OCI-LY7 (cell line): ENCODE data around the gene DENND2D. TPM values are rescaled to one million over a fixed set of nuclear protein-coding genes. Genes with fewer than 3 reads are reported as not detected.

Source experiments
- BruUV-seq: library from RNA; stranded (reverse); fragments of 400-500 nt; replicated peaks from 2 replicates; lab custom pipeline; 2021; lab: Mats Ljungman, UMichigan
- CTCF ChIA-PET: fragments of 300-600 bp; sonication (Branson Sonifier 250); formaldehyde crosslinking; loops from one replicate; lab custom pipeline; 2022; ENCODE audit warnings: antibody characterized with exemption; ENCODE audit not compliant: unreplicated experiment; lab: Charles Lee
- POLR2A ChIA-PET: fragments of 300-600 bp; sonication (Branson Sonifier 250); formaldehyde crosslinking; loops from one replicate; lab custom pipeline; 2022; ENCODE audit warnings: antibody characterized with exemption; lab: Charles Lee
- DNase-seq: peaks from one replicate; pipeline ENCODE4 v3.0.0-alpha.2; 2015; ENCODE audit warnings: low spot score
- H2AFZ ChIP-seq: fragments of 200-600 bp; sonication (generic), shearing (Covaris generic); 2 replicates; pipeline ENCODE4 v1.6.1; 2014; ENCODE audit warnings: mild to moderate bottlenecking, antibody characterized with exemption, low read length, moderate library complexity
- H3K27ac ChIP-seq: fragments of 200-600 bp; sonication (generic); 2 replicates; pipeline ENCODE4 v1.5.1; 2014; ENCODE audit warnings: mixed run types, low read depth, mild to moderate bottlenecking, moderate library complexity, low read length, inconsistent platforms; ENCODE audit not compliant: poor library complexity, severe bottlenecking
- H3K36me3 ChIP-seq: fragments of 200-600 bp; sonication (generic); 2 replicates; pipeline ENCODE4 v1.6.1; 2014; ENCODE audit warnings: mild to moderate bottlenecking, antibody characterized with exemption, low read length, moderate library complexity, mixed read lengths; ENCODE audit not compliant: insufficient read depth
- H3K4me1 ChIP-seq: fragments of 200-600 bp; sonication (generic); 2 replicates; pipeline ENCODE4 v1.5.1; 2014; ENCODE audit warnings: mild to moderate bottlenecking, low read length; ENCODE audit not compliant: insufficient read depth, poor library complexity, severe bottlenecking
- H3K4me2 ChIP-seq: fragments of 200-600 bp; sonication (generic); 2 replicates; pipeline ENCODE4 v1.6.1; 2014; ENCODE audit warnings: mild to moderate bottlenecking, low read length
- H3K4me3 ChIP-seq: fragments of 200-600 bp; sonication (generic); 2 replicates; pipeline ENCODE4 v1.5.1; 2014; ENCODE audit warnings: mild to moderate bottlenecking, low read depth, low read length; ENCODE audit not compliant: poor library complexity, severe bottlenecking
- H3K79me2 ChIP-seq: fragments of 200-600 bp; sonication (generic); 2 replicates; pipeline ENCODE4 v1.6.1; 2016; ENCODE audit warnings: low read depth, mild to moderate bottlenecking, low read length, moderate library complexity, mixed read lengths; ENCODE audit not compliant: insufficient read depth
- H3K9me2 ChIP-seq: fragments of 200-600 bp; sonication (generic); 2 replicates; pipeline ENCODE4 v1.6.1; 2016; ENCODE audit warnings: mild to moderate bottlenecking, low read length, mixed read lengths; ENCODE audit not compliant: insufficient read depth
- H3K9me3 ChIP-seq: fragments of 200-600 bp; sonication (generic); 2 replicates; pipeline ENCODE4 v1.6.1; 2014; ENCODE audit warnings: mild to moderate bottlenecking, mixed run types, low read length, mixed read lengths
- H4K20me1 ChIP-seq: fragments of 200-600 bp; sonication (generic); 2 replicates; pipeline ENCODE4 v1.6.1; 2014; ENCODE audit warnings: mild to moderate bottlenecking, antibody characterized with exemption, low read length, moderate library complexity, mixed read lengths; ENCODE audit not compliant: insufficient read depth
- CTCF ChIP-seq: fragments of 200-600 bp; sonication (generic); conservative IDR thresholded peaks from 2 replicates; pipeline ENCODE4 v1.5.1; 2014; ENCODE audit warnings: mild to moderate bottlenecking, antibody characterized with exemption, low read length, moderate library complexity, mixed read lengths
- EZH2phosphoT487 ChIP-seq: fragments of 200-600 bp; sonication (generic); IDR thresholded peaks from 2 replicates; pipeline ENCODE4 v1.6.1; 2018; ENCODE audit warnings: low read depth, borderline replicate concordance, mild to moderate bottlenecking, mixed run types, antibody characterized with exemption, low read length, moderate library complexity, mixed read lengths
- intact Hi-C: fragments of 100-400 bp; cut with micrococcal nuclease; formaldehyde crosslinking; loops from one replicate; pipeline ENCODE4 v1.10.0; 2022; ENCODE audit not compliant: unreplicated experiment
- total RNA-seq, 2 experiments: library from RNA; depleted of rRNA in 1 of 2; stranded (reverse); fragments of >200 nt in 1 of 2; shearing (Covaris generic) in 1 of 2; gene quantifications; 2 replicates each; pipeline ENCODE4 v1.2.3, GENCODE V29; 2014 to 2022

The DENND2D gene
- total RNA-seq, 2 experiments from 2014 or later: 9.8 to 39.9 TPM

GRCh38 chr1:111236379-111236778, 35.9 kb upstream of the DENND2D start:
- ChIA-PET CTCF (no interaction called here), POLR2A (interaction anchor here (0.6 kb wide), 2 partner anchors 8 to 454 kb away, joined by 3 read pairs; no protein-coding TSS in a partner anchor)
- H3K36me3 ChIP-seq: peaks cover 43% of the 10 kb centered on the region
- H3K9me3 ChIP-seq: no peaks in the 10 kb centered on the region
- no peak overlapping the region for H2AFZ ChIP-seq
- no peaks in the 10 kb centered on the region for H4K20me1 ChIP-seq
- intact Hi-C loops: no loop called here
- no peak overlapping the region for H3K27ac ChIP-seq
- H3K4me2 ChIP-seq: no peak overlapping the region
- H3K9me2 ChIP-seq: no peaks in the 10 kb centered on the region
- H3K4me3 ChIP-seq: no peak overlapping the region
- BruUV-seq: no TSS peak
- TF ChIP-seq EZH2phosphoT487: no peak
- no peak for TF ChIP-seq CTCF
- peaks cover 6% of the 10 kb centered on the region for H3K4me1 ChIP-seq
- DNase-seq: no peak
- no peaks in the 10 kb centered on the region for H3K79me2 ChIP-seq

- H3K9me3 ChIP-seq: no peaks in the 10 kb centered on the region
- ChIA-PET CTCF (no interaction called here), POLR2A (no interaction called here)
- peaks cover 37% of the 10 kb centered on the region for H3K36me3 ChIP-seq
- no peak overlapping the region for H3K4me2 ChIP-seq
- peaks cover 15% of the 10 kb centered on the region for H3K4me1 ChIP-seq
- H2AFZ ChIP-seq: no peak overlapping the region
- no peaks in the 10 kb centered on the region for H3K9me2 ChIP-seq
- intact Hi-C loops: no loop called here
- no peak for DNase-seq
- no peaks in the 10 kb centered on the region; the same call in 1 of the 2 replicates for H3K79me2 ChIP-seq
- no peak overlapping the region for H3K4me3 ChIP-seq
- no TSS peak for BruUV-seq
- TF ChIP-seq EZH2phosphoT487: no peak
- TF ChIP-seq CTCF: no peak
- no peak overlapping the region for H3K27ac ChIP-seq
- H4K20me1 ChIP-seq: no peaks in the 10 kb centered on the region
Observed at GRCh38 chr1:111234866-111235265, 34.4 kb upstream of the DENND2D start.

- ChIA-PET POLR2A (no interaction called here), CTCF (no interaction called here)
- Histone ChIP-seq H3K4me2 (no peak overlapping the region), H3K9me2 (no peaks in the 10 kb centered on the region), H3K36me3 (peaks cover 31% of the 10 kb centered on the region), H3K9me3 (no peaks in the 10 kb centered on the region), H3K27ac (no peak overlapping the region), H3K79me2 (no peaks in the 10 kb centered on the region; the same call in 1 of the 2 replicates), H3K4me1 (peaks cover 19% of the 10 kb centered on the region), H4K20me1 (no peaks in the 10 kb centered on the region), H3K4me3 (no peak overlapping the region), H2AFZ (no peak overlapping the region)
- no peak for DNase-seq
- TF ChIP-seq EZH2phosphoT487 (no peak), CTCF (no peak)
- no TSS peak for BruUV-seq
- intact Hi-C loops: no loop called here
Observed at GRCh38 chr1:111234258-111234657, 33.8 kb upstream of the DENND2D start.
